HG03442 (cell line): ENCODE results near the gene RAD51B.
"Not testable (repeated sequence)": the region's sequence is repeated elsewhere in the genome, so short reads cannot be mapped to it uniquely, and the experiment has no call there.

ENCODE experiments used
- ATAC-seq: cut with Tn5 transposase; IDR thresholded peaks from one replicate; pipeline ENCODE4 v1.9.1; 2021; ENCODE audit warnings: mild to moderate bottlenecking, moderate library complexity; ENCODE audit not compliant: unreplicated experiment

RAD51B gene

DNA sequence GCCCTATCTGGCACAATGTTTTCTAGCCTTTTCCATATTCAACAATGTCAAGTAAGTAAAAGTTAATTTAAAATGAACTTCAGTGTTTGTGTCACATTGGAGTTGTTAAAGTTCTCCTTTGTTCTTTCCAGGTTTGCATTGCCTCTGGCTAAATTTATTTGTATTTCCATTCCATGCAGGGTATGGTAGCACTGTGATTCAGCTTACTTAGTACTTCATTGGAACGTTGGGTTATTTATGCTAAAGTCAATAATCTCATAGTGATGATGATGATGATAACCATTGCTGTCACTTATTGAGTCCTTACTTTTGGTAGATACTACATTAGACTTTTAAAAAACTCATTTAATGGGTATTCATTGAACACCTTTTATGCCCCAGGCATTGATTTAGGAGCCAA, 286.9 kb downstream of the RAD51B start:
- ATAC-seq, result no peak

DNA sequence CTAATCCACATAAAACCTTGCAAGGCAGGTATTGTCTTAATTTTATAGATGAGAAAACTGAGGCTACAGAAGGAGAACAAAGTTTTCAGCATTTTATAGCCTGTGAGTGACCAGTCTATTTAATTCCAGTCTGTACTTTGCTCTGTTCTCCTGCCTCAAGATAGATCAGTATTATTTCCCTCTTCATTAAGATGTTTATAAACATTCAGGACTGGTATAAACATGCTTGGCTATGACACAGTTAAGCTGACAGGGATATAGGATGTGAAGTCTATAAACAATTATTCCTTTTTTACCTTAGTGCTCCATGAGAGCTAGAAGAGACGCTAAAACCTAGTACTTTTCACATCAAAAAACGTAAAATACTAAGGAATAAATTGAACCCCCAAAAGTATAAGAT, 287.3 kb downstream of the RAD51B start:
- ATAC-seq, result no peak

DNA sequence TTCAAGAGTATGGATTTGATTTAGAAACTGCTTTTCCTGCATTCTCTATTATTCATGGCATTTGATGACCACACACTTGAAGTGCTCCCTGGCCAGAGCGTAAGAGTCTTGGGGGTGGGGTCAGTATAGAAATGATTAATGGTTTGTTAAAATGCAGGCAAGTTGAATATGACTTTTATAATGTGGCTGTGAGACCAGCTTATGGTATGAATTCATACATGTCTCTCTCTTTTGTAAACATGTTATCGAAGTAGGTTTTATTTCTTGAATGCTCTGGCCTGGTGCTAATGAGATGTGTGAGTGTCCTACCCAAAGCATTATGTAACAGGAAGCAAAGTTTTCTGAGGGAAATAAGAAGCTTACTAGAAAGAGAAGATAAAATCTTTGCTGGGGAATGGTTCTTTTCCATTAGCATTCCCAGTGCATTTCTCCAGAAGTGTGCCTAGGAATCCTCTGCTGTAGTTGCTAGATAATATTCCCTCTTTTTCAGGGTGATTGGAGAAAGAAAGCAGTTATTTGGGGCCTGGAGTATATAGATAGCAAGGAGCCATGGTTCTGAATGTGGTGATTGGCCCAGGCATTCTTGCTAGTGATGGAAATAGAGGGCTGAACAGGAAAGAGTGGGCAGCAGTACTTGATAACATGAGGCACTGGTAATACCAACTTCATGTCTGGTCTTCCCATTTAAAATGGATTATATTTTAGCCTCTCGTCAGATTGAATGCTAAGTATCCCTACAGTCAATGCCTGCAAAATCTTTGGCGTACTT, 289.7 kb downstream of the RAD51B start:
- no peak for ATAC-seq

DNA sequence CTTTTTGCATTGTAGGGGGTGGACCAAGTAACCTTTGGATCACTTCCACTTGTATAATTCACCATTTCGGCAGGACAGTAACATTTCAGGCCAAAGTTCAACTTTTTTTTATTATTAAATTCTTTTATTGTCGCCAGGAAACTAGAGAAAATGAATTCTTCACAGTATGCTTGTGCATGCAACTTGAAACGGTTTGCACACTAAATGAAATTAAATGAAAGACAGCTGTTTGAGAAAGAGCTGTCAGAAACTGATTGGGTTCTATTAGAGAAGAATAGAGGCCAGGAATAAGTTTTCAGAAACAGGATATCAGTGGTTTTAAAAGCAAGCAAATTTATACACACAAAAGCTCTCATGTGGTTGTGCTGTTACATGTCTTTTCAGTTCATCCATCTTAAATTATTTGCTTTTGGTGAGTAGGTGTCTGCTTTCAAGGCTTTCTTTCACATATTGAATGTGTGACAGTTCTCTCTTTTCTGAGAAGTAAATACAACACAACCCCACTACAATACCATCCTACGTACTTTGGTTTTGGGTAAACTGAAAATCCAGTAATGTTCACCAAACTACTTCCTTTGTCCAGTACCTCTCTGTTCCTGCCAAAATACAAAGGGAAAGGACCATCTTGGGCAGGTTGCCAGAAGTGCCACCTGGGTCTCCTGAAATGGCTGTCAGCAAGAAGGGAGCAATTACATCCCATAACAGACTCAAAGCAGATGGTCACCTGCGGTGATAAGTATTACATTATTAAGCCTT, 291.7 kb downstream of the RAD51B start:
- ATAC-seq, result no peak

DNA sequence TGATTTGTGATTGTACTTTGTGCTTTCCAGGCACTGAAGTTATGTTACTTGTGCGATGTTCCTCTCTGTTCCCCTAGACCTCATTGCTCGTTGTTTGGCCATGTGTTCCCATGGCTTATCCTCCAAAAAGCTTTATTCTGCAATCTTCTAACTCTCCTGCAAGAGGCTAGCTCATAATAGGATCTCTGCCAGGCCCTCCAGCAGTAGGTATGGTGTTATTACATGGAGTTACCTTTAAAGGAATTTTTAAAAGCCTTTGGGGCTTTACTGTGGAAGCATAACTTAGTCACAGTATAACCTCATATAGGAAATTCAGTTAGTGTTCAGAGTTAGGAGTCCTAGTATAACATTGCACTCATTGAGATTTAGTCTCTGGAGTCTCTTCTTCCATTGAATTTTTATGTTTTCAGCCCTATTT, 292.3 kb downstream of the RAD51B start:
- ATAC-seq, result no peak

DNA sequence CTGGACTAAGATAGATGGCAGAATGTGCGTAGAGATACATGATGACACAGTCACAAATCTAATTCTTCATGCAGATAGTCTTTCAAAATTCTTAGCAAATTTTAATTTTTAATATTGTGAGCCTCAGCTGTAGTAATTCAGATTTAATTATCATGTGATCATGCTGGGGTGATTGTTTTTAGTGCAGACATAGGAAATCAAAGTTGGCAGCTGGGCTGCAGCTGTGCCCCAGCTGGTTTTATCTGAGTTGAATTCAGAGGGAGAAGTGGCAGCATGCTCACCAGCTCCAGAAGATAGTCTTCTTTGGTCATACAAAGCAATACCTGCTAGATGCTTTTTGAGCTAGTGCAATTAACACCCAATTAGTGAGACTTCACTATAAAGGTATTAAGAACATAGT, 292.9 kb downstream of the RAD51B start:
- no peak for ATAC-seq

DNA sequence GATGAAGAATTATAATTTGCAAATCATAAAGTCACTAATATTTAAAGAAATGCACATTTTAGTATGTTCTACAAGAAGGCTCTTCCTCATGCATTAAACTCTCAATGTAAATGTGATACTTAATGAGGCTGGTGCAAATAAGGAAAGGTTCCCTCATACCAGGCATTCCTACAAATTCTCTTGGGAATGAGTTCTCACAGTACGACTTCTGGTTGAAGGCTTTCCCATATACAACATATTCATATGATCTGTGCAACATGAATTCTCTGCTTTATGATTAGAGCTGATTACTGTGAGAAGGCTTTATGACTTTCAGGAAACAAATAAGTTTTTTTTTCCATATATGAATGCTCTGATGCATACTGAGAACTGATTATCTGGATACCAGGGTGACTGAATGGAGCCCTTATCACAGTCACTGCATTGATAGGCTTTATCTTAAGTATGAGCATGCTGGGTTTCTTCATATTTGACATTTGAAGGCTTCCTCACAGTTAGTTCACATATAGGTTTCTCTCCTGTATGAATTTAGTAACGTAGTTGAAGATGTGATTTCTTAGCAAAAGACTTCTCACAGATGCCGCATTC, 293.9 kb downstream of the RAD51B start:
- no peak for ATAC-seq

DNA sequence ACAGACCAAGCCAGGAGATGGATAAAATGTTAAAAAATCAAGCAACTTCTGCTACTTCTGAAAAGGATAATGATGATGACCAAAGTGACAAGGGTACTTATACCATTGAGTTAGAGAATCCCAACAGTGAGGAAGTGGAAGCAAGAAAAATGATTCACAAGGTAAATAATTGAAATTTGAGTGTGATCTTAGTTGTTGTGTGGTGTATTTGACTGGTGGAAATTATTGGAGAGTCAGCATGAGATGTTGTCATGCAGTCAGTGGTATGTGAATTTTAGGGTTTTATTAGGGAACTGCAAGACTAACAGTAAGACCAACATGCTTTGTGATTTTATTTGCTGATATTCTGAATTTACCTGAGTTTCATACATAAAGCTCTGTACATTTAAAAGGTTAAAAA, 296.4 kb downstream of the RAD51B start:
- not testable (repeated sequence) for ATAC-seq

DNA sequence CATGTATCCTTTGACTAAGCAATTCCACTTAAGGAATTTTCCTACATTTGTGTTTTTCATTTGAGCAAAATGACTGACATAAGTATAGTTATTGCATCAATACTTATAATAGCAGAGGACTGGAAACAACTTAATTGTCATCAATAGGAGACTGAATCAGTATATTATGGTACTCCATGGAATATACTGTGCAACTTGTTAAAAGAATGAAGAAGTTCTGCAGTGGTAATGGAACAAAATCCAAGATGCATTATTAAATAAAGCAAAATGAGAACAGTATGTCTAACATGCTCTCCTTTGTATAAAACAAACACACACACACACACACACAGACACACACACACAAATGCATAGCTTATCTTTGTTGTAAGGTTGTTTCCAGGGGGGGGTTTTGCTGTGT, 303.1 kb downstream of the RAD51B start:
- no peak for ATAC-seq

DNA sequence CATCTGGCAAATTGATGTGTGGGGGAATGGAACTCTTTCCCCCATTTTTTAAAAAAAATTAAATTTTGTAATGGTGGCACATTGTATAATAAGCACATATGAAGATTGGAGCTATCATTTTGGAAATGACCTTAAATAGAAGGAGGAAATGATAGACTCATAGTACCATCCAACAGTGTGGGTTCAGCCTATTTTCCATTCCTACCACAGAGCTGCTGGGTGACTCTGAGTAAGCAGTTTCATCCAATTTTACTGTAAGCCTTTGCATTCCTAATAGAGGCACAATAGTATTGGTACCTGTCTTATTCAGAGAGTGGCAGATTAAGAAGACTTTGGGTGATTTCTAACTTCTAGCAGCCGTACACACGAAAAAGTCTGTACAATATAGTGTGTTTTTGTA, 304.5 kb downstream of the RAD51B start:
- no peak for ATAC-seq

DNA sequence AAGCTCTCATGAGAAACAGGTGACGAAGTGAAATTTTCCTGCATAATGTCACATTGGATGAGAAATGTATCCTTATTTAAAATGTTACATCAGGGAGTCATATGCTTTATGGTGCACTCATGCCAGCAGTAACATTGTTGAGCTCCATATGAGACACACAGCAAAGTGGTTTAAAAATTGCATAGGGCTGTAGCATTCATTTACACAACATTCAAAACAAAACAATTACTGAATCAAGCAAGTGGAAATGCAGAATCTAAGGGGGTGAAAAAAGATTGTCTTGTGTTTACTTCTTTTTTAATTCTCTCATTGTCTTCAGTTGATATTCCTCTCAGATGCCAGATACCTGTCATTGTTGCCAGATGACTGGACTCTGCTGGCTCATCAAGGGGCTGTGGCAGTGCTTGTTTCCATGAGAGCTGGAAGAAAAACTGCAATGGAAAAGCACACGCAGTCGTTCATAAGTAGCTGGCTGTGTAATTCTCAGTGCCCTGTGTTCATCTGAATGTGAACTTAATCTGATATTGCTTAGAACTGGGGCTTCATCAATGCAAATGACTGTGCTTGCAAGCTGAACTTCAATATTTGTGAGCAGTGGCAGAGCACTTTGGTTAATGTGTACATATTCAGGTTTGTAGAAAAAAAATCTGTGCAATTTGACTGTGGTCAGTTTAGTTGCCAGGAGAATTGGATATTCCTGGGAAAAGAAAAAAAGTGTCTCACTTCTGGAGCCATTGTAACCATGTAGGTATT, 305.6 kb downstream of the RAD51B start:
- no peak for ATAC-seq

DNA sequence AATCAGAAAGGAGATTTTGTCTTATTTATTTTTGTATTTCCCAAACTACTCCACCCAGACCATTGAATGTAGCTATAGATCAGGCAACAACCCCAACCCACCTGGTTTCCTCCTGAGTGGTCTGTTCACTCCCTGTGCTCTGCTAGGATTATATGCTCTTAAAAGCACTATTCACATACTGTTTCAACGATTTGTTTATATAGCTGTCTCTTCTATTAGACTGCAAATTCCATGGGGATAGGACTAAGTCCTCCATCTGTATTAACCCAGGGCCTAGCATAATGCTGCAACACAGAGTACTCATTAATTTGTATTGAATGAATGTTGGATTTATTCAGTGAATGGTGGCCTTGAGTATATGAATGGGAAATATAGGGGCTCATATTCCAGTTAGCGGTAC, 307.6 kb downstream of the RAD51B start:
- ATAC-seq, result no peak

DNA sequence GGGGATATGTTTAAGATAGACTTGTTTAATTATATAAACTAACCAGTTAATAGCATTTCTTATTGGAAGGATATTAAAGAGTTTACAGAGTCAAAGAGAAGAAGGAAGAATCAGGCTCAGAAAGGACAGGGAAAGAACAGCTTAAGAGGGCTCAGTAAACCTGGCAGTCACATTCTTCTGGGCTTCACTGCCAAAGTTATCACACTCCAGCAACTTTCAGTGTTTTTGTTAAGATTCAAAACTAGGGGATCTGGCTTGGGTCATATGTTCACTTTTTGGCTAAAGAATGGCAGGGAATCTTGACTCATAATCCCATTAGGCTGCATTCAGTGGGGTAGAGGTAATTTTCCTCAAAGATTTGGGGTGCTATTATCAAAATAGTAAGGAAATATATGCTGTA, 312.3 kb downstream of the RAD51B start:
- no peak for ATAC-seq

DNA sequence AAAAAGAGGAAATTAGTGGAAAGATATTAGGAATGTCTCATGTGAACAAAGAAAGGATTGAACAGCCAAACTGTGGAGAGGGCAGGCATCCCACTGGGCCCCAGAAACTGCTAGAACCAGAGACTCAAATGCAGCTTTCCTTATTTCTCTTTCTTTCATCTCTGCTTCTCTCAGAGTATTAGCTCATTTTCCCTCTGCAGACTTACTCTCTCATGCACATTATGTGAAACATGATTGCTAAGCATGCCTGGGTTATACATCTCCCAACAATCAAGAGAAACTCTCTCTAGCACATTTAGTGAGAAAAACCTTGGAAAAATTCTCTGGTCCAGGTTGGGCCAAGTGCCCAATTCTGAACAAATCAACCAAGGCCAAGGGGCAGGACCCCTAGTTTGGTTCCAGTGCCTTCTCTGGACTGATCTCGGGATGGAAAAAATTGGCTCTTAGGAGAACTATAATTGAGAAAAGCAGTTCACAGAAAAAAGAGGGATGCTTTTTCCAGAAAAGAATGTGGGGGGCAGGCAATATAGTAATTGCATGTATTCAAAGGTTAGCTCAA, 313.1 kb downstream of the RAD51B start:
- ATAC-seq, result no peak

DNA sequence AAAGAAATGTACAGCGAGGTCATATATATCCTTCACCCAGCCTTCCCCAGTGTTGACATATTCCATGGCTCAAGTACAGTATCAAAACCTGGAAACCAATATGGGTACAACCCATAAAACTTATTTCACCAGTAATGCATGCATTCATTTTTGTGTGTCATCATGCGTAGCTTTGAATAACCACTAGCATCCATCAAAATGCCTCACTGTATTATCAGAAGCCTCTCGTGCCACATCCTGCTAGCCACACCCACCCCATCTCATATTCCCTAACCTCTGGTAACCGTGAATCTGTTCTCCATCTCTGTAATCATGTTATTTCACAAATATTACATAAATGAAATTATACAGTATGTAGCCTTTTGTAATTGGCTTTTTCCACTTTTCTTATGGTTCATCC, 314.3 kb downstream of the RAD51B start:
- ATAC-seq, result no peak

DNA sequence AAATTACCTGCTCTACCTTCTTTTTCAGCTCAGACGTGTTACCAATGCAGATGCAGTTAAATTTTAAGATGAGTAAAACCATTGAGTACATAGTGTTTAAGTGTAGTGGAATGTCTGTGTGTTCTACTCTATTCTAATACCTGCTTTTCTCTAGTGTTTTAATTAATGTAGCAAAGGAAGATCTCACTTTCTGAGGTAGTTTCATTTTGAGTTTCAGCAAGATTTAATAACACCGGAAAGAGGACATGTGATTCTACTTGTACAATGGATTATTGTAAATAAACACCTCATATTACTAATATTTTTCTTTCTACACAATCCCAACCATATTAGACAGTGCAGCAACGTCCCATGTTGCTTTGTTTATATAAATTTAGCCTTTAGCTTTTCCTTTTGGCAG, 315.4 kb downstream of the RAD51B start:
- no peak for ATAC-seq

DNA sequence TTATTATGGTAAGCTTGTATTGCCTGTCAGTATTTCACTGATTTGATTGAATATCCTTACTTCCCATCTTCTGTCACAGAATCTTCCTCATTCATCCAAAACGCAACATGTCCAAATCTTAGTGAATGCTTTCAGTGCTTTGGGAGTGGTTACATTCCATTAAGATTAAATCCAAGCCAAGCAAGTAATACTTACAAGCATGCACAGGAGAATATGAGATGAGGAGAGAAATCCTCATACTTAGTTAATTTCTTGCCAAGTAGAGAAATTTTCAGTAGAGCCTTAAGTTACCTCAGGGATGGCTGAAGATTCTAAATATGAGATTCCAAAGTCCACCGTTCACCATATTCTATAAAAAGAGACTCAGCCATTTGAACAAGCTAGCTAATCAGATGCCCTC, 316.0 kb downstream of the RAD51B start:
- ATAC-seq, result no peak

DNA sequence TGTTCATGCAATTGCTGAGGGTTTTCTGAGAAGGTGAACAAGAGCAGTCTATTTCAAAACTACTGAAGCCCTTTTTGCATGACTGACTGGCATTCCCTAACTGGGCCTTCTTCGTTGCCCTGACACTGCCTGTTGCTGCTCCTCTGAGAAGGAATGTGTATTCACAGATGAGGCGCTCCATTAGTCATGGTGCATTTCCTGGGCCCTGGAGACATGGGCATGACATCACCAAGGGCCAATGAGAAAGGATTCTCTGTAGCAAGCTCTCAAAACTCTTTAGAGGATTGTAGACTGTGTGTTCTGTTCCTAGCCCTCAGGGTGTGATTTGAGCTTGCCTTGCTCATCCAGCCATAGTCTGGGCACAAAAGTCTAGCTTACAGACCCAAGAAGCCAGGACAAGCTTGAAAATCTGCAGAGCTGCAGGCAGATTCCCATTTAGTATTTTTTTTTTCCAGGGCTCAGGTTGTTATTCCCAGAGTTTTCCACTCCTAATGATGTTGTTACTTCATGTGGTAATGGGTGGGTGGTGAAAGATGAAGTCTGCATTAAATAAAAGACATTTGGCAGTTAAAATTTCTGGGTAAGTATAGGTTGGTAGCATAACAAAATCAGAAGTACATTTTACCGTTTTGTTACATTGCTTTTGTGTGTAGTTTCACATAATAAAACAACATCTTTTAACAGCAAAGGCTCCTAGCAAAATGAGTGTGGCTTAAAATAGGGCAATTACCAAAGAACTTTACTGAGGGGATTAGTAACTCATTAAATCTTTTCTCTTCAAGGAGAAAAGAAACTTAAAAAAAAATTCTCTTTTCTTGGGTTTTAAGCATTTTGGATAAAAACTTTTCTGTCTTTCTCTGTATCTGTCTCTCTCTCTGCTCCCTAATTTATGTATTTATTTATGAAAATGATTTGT, 318.4 kb downstream of the RAD51B start:
- no peak for ATAC-seq

DNA sequence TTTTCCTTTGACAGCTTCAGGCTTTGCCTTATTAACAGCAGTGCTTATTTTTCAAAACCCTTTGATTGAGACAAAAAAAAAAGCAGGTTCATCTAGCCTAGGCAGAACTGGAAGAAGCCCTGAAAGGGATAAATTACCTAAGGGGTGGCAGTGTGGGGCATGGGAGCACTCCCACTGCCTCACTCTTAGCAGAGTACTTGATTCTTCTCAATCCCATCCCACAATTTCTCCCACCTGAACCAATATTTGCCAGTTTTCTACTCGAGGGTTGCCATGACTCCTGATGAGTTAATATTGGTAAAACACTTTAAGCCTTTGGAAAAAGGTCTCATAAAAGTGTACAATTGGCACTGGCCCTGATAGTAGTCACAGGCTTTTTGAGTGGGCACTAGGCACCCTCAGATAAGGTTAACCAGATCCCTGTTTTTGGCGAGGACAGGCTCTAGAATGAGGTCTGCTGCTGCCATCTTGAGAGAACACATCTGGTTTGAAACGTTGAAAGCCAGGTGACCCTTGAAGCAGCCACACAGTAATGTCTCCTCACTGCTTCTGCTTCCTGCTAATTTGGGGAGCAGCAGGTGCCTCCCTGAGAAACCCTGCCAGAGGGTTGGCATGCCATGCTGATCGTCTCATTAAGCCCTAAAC, 320.0 kb downstream of the RAD51B start:
- no peak for ATAC-seq
